Measurements from ENCODE around the gene CMSS1. TPM values are rescaled to one million over a fixed set of nuclear protein-coding genes. Genes with fewer than 3 reads are reported as not detected.

CMSS1 gene
- total and polyA plus RNA-seq, 2 of the 13 experiments (the other 11 are each of a cell fraction or from before 2014, with no cell fraction given), result 6.4 to 48.7 TPM

DNA sequence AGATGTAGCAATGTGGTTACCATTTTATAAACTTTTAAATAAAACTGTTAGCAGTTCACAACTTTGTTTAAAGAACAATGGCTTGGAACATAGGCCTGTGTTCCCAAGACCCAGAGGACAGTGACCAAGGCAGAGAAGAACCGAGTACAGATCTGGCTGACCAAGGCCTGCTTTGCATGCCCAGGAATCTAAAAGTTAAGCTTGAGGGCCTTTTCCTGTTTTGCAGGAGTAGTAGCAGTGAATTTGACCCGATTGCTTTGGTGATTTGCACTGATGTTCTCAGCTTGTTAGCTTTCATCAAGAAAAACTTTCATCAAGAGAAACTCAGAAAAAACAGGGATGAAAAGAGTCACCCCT, 286.8 kb downstream of the CMSS1 start:
- Histone ChIP-seq H3K27me3 (ENCODE audit: control insufficient read depth in 1 of 2, insufficient read depth in 2 of 2, low read length in 2 of 2) (no peaks in the 10 kb centered on the region), H3K79me2 (ENCODE audit: insufficient read depth, low read length) (no peaks in the 10 kb centered on the region), H3K36me3 (replicated peaks in 1 of 2; ENCODE audit: control insufficient read depth in 1 of 2, insufficient read depth in 2 of 2, low read length in 2 of 2) (no peaks in the 10 kb centered on the region), H3K4me1 (ENCODE audit: insufficient read depth, low read length) (peaks cover 78% of the 10 kb centered on the region), H4K20me1 (ENCODE audit: insufficient read depth, low read length) (no peaks in the 10 kb centered on the region), H2AFZ (ENCODE audit: low read length) (no peak overlapping the region), H3K27ac (ENCODE audit: extremely low read length, insufficient read depth, low read length) (peak overlapping the region; percentile 13), H3K4me3 (replicated peaks in 1 of 3; ENCODE audit: insufficient read depth in 1 of 3, low read depth in 2 of 3, low read length in 3 of 3) (no peak overlapping the region), H3K4me2 (ENCODE audit: low read depth, low read length) (no peak overlapping the region), H3K9ac (ENCODE audit: insufficient read depth, low read depth, low read length) (no peak overlapping the region), H3K9me3 (ENCODE audit: low read length) (no peaks in the 10 kb centered on the region)
- in situ Hi-C loops (cut with HindIII; ENCODE audit: extremely low pct_ligation_motif_present, low pct_unique_long_range_greater_than_20kb), result no loop called here
- intact Hi-C loops (cut with micrococcal nuclease; ENCODE audit: unreplicated experiment), result no loop called here
- ATAC-seq, result no peak
- TF ChIP-seq, protein P1, sequence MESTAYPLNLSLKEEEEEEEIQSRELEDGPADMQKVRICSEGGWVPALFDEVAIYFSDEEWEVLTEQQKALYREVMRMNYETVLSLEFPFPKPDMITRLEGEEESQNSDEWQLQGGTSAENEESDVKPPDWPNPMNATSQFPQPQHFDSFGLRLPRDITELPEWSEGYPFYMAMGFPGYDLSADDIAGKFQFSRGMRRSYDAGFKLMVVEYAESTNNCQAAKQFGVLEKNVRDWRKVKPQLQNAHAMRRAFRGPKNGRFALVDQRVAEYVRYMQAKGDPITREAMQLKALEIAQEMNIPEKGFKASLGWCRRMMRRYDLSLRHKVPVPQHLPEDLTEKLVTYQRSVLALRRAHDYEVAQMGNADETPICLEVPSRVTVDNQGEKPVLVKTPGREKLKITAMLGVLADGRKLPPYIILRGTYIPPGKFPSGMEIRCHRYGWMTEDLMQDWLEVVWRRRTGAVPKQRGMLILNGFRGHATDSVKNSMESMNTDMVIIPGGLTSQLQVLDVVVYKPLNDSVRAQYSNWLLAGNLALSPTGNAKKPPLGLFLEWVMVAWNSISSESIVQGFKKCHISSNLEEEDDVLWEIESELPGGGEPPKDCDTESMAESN (CRISPR knock-in tag; conservative IDR thresholded peaks at IDR 0.05), result no peak
- TF ChIP-seq, protein P2, sequence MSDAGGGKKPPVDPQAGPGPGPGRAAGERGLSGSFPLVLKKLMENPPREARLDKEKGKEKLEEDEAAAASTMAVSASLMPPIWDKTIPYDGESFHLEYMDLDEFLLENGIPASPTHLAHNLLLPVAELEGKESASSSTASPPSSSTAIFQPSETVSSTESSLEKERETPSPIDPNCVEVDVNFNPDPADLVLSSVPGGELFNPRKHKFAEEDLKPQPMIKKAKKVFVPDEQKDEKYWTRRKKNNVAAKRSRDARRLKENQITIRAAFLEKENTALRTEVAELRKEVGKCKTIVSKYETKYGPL (CRISPR knock-in tag; IDR thresholded peaks at IDR 0.05), result no peak
- TF ChIP-seq, protein P3, sequence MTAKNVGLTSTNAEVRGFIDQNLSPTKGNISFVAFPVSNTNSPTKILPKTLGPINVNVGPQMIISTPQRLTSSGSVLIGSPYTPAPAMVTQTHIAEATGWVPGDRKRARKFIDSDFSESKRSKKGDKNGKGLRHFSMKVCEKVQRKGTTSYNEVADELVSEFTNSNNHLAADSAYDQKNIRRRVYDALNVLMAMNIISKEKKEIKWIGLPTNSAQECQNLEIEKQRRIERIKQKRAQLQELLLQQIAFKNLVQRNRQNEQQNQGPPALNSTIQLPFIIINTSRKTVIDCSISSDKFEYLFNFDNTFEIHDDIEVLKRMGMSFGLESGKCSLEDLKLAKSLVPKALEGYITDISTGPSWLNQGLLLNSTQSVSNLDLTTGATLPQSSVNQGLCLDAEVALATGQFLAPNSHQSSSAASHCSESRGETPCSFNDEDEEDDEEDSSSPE (CRISPR knock-in tag; IDR thresholded peaks at IDR 0.05), result no peak
- no peak for TF ChIP-seq RARG (CRISPR knock-in tag; IDR thresholded peaks at IDR 0.05; ENCODE audit: low read depth)
- TF ChIP-seq, protein P4, sequence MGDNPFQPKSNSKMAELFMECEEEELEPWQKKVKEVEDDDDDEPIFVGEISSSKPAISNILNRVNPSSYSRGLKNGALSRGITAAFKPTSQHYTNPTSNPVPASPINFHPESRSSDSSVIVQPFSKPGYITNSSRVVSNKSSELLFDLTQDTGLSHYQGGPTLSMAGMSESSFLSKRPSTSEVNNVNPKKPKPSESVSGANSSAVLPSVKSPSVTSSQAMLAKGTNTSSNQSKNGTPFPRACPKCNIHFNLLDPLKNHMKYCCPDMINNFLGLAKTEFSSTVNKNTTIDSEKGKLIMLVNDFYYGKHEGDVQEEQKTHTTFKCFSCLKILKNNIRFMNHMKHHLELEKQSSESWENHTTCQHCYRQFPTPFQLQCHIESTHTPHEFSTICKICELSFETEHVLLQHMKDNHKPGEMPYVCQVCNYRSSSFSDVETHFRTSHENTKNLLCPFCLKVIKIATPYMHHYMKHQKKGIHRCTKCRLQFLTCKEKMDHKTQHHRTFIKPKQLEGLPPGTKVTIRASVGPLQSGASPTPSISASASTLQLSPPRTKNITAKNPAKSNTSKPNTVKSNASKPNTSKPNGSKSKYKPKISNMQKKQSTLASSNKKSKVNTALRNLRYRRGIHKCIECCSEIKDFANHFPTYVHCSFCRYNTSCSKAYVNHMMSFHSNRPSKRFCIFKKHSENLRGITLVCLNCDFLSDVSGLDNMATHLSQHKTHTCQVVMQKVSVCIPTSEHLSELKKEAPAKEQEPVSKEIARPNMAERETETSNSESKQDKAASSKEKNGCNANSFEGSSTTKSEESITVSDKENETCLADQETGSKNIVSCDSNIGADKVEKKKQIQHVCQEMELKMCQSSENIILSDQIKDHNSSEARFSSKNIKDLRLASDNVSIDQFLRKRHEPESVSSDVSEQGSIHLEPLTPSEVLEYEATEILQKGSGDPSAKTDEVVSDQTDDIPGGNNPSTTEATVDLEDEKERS (CRISPR knock-in tag; IDR thresholded peaks at IDR 0.05), result no peak
- TF ChIP-seq, protein P5, sequence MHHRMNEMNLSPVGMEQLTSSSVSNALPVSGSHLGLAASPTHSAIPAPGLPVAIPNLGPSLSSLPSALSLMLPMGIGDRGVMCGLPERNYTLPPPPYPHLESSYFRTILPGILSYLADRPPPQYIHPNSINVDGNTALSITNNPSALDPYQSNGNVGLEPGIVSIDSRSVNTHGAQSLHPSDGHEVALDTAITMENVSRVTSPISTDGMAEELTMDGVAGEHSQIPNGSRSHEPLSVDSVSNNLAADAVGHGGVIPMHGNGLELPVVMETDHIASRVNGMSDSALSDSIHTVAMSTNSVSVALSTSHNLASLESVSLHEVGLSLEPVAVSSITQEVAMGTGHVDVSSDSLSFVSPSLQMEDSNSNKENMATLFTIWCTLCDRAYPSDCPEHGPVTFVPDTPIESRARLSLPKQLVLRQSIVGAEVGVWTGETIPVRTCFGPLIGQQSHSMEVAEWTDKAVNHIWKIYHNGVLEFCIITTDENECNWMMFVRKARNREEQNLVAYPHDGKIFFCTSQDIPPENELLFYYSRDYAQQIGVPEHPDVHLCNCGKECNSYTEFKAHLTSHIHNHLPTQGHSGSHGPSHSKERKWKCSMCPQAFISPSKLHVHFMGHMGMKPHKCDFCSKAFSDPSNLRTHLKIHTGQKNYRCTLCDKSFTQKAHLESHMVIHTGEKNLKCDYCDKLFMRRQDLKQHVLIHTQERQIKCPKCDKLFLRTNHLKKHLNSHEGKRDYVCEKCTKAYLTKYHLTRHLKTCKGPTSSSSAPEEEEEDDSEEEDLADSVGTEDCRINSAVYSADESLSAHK (CRISPR knock-in tag; IDR thresholded peaks at IDR 0.05; ENCODE audit: borderline replicate concordance), result no peak
- no peak for FAIRE-seq
- DNase-seq (ENCODE audit: low spot score), result no peak
- ChIA-PET POLR2A (interaction anchor here (1.2 to 1.3 kb wide), 2 partner anchors 28 to 156 kb away, joined by 3 to 8 read pairs; partner anchors contain the start of gene TBC1D23), CTCF (ENCODE audit: low intra/inter-chr PET ratio, low total read pairs) (no interaction called here)
- 100% methylated on average over 2 of the region's 2 CpGs for WGBS (ENCODE audit: low lambda C conversion rate)
- no TSS peak for BruUV-seq (replicated peaks)

All from HepG2 (cell line).